Heart left ventricle (tissue), 13 donors: ENCODE results near the gene BMPR1B.

Experiments
- POLR2A ChIP-seq, 2 donors: fragments of 450-650 bp; IDR thresholded peaks; one replicate each; pipeline ENCODE4 v1.6.1; 2017; ENCODE audit warnings: antibody characterized with exemption in 2 of 2, mild to moderate bottlenecking in 2 of 2, moderate library complexity in 2 of 2
- TF ChIP-seq, protein P1 (sequence below), 12 donors: fragments of 200-600 bp; sonication (generic) in 4 of 12; IDR thresholded peaks; one replicate each; pipeline versions ENCODE4 v1.5.0 to v1.8.0; 2018 to 2022; ENCODE audit warnings: antibody characterized with exemption in 12 of 12, mild to moderate bottlenecking in 5 of 12
- donor health status: ischemic (EF 13 %, LVEDD 7.1; RV severe dilation, severe dysfunction).
- donor health status: DM: no; HTN: yes; CAD: no.
- donor health status: DM: no; HTN: no; CAD: no.
- donor health status: ischemic (EF 25% LVEDD 6.9; RV normal size, moderate dysfunction).
- donor health status: ischemic (EF 25% LVEDD 5.7; RV mildly dilated, moderate dysfunction).
- donor health status: ischemic (EF 35%, LVEDD 5.7; RV mildly dilated, moderate dysfunction).
- donor health status: nonischemic (EF 11% LVEDD 7.7; RV severe dilation, severe dysfunction).
- donor health status: DM: yes; HTN: yes; CAD: no.
- donor health status: PGD.
- donor health status: ischemic (EF 29% LVEDD 5.4; RV normal size, mild dysfunction).
- donor health status: nonischemic (EF 23%, LVEDD 6.1; RV moderate dilation, normal function).

DNA sequence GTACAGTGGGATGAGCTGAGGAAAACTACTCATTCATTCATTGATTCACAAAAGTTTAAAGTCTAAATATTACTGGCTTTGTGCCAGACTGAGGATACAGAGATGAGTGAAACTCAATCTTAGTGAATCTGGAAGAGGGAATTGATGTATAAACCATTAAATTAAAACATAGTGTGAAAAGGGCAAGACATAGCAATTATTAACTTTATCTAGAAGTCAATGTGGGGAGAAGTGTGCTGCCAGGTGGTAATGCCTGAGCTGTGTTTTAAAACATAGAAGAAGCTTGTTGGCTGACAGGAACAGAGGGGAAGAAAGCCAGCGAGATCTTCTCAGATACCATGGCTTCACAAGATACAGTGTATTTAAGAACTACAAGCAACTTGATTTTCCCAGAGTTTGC, 153.4 kb downstream of the BMPR1B start:
- TF ChIP-seq, protein P1, sequence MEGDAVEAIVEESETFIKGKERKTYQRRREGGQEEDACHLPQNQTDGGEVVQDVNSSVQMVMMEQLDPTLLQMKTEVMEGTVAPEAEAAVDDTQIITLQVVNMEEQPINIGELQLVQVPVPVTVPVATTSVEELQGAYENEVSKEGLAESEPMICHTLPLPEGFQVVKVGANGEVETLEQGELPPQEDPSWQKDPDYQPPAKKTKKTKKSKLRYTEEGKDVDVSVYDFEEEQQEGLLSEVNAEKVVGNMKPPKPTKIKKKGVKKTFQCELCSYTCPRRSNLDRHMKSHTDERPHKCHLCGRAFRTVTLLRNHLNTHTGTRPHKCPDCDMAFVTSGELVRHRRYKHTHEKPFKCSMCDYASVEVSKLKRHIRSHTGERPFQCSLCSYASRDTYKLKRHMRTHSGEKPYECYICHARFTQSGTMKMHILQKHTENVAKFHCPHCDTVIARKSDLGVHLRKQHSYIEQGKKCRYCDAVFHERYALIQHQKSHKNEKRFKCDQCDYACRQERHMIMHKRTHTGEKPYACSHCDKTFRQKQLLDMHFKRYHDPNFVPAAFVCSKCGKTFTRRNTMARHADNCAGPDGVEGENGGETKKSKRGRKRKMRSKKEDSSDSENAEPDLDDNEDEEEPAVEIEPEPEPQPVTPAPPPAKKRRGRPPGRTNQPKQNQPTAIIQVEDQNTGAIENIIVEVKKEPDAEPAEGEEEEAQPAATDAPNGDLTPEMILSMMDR (IDR thresholded peaks at IDR 0.05): no peak
- TF ChIP-seq POLR2A (IDR thresholded peaks at IDR 0.05): no peak
